Coronary artery (tissue), 2 donors: ENCODE measurements around the gene VPS8.
"Not testable (repeated sequence)": the region's sequence is repeated elsewhere in the genome, so short reads cannot be mapped to it uniquely, and the experiment has no call there.

Experiments
- DNase-seq: peaks from one replicate; pipeline ENCODE4 v3.0.0-alpha.2; 2017; ENCODE audit warnings: low spot score
- H3K27ac ChIP-seq, 2 donors: fragments of 200-600 bp; sonication (generic); one replicate each; pipeline ENCODE4 v1.5.1; 2016 to 2019
- H3K4me3 ChIP-seq: fragments of 200-600 bp; sonication (generic); 2 replicates; pipeline ENCODE4 v1.5.1; 2016; ENCODE audit warnings: mild to moderate bottlenecking, moderate library complexity
- TF ChIP-seq, protein P1 (sequence below): fragments of 200-600 bp; sonication (generic); IDR thresholded peaks from one replicate; pipeline ENCODE4 v1.5.1; 2019; ENCODE audit warnings: antibody characterized with exemption

VPS8 gene

DNA sequence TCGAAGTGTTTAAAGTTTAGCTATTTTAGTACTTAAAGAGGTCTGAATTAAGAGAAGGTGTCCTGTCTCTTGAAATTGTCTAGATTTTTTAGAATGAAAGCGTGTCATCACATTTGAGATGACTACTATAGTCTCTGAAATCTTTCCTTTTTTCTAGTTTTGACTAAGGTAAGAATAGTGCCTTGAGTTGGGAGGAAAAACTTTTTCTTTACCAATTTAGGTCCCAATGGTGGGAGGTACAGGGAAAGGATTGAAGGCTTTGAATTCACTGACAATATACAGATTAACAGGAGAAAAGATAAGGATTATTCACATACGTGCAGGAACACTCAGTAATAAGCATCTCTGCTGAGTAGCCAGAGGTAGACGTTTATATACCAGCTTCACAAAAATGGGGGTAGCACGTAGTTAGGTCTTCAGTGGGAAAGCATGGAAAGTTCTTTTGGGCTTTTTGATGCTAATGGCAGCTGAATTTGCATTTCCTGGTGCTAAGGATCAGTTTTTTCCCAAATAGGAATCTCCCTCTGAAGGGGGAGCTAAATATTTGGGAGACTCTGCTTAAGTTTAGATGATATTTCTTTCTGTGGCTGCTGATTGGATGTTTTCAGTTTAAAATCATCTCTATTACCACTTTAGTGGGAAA, 88.1 kb downstream of the VPS8 start:
- TF ChIP-seq, protein P1, sequence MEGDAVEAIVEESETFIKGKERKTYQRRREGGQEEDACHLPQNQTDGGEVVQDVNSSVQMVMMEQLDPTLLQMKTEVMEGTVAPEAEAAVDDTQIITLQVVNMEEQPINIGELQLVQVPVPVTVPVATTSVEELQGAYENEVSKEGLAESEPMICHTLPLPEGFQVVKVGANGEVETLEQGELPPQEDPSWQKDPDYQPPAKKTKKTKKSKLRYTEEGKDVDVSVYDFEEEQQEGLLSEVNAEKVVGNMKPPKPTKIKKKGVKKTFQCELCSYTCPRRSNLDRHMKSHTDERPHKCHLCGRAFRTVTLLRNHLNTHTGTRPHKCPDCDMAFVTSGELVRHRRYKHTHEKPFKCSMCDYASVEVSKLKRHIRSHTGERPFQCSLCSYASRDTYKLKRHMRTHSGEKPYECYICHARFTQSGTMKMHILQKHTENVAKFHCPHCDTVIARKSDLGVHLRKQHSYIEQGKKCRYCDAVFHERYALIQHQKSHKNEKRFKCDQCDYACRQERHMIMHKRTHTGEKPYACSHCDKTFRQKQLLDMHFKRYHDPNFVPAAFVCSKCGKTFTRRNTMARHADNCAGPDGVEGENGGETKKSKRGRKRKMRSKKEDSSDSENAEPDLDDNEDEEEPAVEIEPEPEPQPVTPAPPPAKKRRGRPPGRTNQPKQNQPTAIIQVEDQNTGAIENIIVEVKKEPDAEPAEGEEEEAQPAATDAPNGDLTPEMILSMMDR = no peak
- no peak overlapping the region for H3K4me3 ChIP-seq
- DNase-seq = no peak
- H3K27ac ChIP-seq = no peak overlapping the region

GRCh38 chr3:184907031-184907430, 95.1 kb downstream of the VPS8 start:
- H3K27ac ChIP-seq, DNase-seq, H3K4me3 ChIP-seq: not testable (repeated sequence)

GRCh38 chr3:184907681-184908649, 96.0 kb downstream of the VPS8 start:
- peak; percentile 66 for DNase-seq
- Histone ChIP-seq H3K27ac (peak overlapping the region in 1 of 2 donors; percentile 50), H3K4me3 (no peak overlapping the region)
- TF ChIP-seq, protein P1 = no peak

DNA sequence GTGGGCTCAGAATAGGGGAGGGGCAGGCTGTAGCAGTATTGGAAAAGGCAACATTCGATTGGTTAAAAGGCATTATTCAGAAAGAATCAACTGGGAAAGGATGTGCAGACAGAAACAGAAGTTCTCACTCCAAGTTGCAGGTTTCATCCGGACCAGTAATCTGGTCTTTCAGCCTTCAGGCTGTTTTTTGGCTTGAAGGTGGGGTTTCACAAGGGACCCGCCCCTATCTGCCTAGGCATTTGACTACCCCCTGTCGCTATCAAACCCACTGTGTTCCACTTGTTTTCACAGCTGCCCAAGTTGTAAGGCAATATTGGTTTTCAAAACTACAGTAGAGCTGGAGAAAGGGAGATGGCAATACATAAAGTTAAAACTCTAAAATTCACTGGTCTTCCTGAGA, 96.9 kb downstream of the VPS8 start:
- DNase-seq = no peak
- H3K27ac ChIP-seq = peak overlapping the region in 1 of 2 donors; percentile 50
- no peak overlapping the region for H3K4me3 ChIP-seq
- TF ChIP-seq, protein P1 = no peak

DNA sequence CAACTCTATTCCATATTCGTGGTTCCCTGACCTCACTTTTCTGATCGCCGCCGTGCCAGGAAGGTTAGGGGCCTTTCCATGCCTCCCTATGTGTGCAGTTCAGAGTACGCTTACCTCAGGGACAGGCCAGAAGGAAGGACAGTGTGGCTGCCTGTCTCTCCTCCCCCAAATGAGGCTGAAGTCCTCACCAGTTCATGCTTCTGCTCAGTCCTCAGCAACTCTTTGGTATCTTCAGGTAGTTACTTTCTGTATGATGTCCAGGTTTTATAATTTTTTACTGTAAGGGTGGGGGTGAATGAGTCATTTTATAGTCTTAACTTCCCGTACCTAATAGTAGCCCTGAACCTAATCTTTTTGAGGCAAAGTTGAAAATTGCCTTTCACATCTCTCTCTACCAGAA, 98.7 kb downstream of the VPS8 start:
- no peak overlapping the region for H3K4me3 ChIP-seq

GRCh38 chr3:184911570-184911969, 99.6 kb downstream of the VPS8 start:
- DNase-seq = no peak
- Histone ChIP-seq H3K4me3 (no peak overlapping the region), H3K27ac (no peak overlapping the region)
- TF ChIP-seq, protein P1 = no peak

More for the DNA sequence above, 98.7 kb downstream of the VPS8 start:
- no peak overlapping the region for H3K27ac ChIP-seq
- DNase-seq = no peak
- TF ChIP-seq, protein P1 = no peak

DNA sequence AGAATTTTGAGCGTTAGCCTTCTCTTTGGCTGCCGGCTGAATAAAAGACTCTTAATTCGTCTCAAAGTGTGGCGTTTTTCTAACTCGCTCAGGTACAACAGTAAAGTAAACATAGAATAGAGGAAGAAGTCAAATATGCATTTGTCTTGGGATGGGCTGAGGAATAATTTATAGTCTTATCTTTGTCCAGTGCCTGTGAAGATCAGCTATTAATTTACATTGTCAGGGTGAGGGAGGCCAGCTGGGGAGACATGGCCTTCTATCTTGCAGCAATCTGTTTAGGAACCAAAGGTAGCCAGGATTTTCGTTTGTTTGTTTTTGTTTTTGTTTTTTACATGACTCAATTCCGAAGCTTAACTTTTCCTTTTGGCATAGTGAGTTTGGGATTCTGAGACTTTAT, 100.2 kb downstream of the VPS8 start:
- DNase-seq = no peak
- no peak overlapping the region for H3K27ac ChIP-seq
- no peak overlapping the region for H3K4me3 ChIP-seq
- TF ChIP-seq, protein P1 = no peak
